Left kidney (tissue), 2 donors: ENCODE measurements around the gene SMIM36. TPM values are rescaled to one million over a fixed set of nuclear protein-coding genes. Genes with fewer than 3 reads are reported as not detected.
A peak's percentile ranks its signal among the peaks of the same experiment; 100 is the strongest.
"Not testable (repeated sequence)": the region's sequence is repeated elsewhere in the genome, so short reads cannot be mapped to it uniquely, and the experiment has no call there.

Experiments used
- DNase-seq: peaks from one replicate; pipeline ENCODE4 v3.0.0-alpha.2; 2013
- polyA plus RNA-seq: library from polyadenylated mRNA; unstranded; fragments of 120-200 nt; gene quantifications from one replicate; pipeline ENCODE4 v1.2.1, GENCODE V29; 2013; ENCODE audit not compliant: insufficient read length

Gene SMIM36
- polyA plus RNA-seq, 1 donor, result 0.05 TPM

DNA sequence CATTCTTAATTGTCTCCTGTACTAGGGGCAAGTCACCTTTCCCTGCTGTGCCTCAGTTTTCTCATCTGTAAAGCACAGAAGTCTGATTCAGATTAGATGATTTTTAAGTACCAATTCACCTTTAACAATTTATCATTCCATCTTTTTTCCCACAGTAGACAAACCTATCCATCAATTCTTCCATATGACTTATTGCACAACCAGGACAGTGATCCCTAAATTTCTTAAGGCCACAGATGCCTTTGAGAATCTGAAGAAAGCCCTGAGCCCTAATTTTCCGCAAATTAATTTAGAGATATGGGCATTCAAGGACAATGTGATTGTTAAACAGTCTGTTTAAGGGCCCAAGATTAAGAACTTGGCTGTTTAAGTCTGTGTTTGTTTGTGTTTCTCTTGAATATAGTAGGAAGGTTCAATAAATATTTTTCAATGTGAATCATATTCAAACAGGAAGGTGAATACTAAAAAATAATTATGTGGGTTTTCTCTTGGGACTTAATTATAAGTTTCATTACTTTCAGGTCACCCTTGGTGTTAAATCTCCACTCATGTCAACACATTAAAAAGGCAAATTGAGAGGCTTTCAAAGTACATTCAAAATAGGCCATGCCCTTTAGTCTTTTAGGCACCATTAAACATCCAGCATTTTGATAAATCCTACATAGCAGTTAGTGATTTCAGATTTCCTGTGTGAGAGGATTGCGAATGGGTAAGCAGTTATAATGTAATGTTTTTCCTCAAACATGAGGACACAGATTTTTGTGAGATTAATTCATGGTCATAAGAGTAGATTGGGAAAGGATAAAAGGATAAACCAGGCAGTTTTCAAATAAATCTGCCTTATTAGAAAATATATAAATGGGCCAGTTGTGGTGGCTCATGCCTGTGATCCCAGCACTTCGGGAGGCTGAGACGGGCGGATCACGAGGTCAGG lies 54.7 kb downstream of the SMIM36 start:
- no peak for DNase-seq

GRCh38 chr17:55454906-55455474 lies 56.3 kb downstream of the SMIM36 start:
- no peak for DNase-seq

DNA sequence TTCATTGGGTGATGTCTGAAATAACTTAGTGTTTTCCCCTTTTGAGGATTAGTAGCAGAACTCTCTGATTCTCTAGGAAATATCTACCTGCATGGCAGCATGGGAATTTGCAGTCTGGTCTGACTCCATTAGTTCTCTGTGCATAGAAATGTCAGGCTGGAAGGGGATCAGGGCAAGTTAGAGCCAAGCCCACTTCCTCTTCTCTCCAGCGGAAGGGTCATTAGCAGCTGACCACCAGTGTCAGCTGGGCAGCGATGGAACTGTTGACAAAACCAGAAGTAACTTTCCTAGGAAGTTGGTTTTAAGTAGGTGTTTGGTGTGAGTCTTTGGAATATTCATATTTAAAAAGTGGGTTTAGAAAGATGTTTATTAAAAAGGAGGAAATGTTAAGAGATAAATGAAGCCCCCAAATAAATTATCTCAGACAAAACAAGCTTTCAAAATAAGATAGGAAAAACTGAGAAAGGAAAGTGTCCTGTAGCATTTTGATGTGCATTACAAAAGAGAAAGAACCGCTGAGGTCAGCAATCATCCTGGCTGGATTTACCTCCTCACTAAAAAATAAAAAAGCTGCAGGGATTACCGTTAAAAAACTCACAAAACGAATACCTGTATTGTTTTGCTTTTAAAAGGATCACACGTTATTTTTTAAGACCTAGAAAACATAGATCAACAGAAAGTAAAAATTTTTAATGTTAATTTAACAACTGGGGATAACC lies 57.3 kb downstream of the SMIM36 start:
- no peak for DNase-seq

DNA sequence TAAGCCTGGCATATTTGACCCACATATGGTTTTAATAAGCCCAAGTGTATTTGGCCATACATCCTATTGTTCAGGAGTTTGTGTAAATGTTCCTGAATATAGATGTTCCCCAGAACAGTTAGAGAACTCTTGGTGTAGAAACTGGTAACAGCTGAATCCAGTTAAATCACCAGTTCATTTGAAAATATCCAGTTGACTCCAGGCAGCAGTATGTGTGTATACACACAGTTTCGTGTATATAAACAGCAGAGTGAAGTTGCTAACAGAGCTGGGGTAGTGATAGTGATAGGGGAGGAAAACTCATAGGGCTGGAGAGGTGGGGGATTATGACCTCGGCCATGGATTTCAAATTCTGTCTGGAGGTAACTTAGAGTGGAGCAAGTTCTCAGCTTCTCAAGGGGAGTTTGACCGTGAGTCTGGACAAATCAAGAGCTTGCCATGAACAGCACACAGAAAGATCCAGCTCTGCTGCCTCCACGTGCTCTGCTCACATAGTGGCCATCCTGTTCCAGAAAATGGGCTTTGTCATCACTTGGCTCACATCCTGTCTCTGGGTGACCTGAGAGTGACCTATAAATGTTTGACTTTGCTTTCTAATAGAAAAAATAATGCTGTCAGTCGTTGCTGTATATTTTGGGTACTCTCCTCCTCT lies 59.0 kb downstream of the SMIM36 start:
- no peak for DNase-seq

DNA sequence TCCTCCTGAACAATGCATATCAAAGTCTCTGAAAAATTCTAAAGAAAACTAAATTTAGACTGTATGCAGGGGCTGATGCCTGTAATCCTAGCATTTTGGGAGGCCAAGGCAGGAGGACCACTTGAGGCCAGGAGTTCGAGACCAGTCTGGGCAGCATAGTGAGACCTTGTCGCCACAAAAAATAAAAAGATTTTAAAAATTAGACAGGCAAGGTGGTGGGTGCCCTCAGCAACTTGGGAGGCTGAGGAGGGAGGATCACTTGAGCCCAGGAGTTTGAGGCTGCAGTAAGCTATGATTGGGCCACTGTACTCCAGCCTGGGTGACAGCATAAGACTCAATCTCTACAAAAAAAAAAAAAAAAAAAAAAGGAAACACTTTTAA lies 59.5 kb downstream of the SMIM36 start:
- no peak for DNase-seq

- peak; percentile 57 for DNase-seq
Observed at GRCh38 chr17:55451203-55451641, 60.0 kb downstream of the SMIM36 start.

DNA sequence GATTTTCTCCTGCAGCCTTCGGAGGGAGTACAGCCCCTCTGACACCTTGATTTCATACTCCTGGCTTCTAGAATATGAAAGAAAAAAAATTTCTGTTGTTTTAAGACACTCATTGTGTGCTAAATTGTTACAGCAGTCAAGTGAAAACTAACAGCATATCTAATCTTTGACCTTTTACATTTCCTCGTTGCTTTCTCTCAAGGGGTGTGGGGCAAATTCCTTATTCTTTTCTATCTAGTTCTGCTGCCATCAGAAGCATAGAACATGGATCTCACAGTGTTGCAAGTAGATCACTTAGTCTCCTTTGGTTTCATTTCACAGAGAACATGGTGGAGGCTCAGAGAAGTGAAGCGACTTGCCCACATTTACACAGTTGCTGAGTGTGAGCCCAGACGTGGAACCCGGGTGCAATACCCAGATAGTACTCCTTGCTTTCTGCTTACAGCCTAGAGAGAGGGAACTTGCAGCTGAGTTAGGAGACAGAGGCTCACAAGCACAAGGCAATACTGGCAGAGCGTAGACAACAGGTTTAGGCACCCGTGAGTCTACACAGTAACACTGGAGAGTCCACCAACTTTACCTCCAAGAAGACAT lies 60.9 kb downstream of the SMIM36 start:
- no peak for DNase-seq

DNA sequence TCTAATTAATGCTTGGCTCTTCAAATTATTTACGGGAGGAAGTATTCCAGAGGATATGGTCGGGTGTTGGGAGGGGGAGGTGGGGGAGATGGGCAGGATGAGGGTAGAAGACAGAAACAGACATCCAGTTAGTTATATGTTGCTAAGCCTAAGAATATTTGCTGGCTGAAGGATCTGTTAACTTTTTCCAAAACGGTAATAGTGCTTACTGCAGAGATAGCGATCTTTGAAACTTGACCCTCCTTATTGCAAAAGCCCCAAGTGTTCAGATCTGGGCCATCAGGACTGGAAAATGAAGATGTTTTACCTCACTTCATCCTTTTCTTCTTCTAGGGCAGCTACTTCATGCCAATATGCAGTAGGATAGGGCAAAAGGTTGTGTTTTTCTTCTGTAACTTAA lies 62.6 kb downstream of the SMIM36 start:
- DNase-seq, result no peak

GRCh38 chr17:55446581-55447205 lies 64.6 kb downstream of the SMIM36 start:
- DNase-seq, result no peak

DNA sequence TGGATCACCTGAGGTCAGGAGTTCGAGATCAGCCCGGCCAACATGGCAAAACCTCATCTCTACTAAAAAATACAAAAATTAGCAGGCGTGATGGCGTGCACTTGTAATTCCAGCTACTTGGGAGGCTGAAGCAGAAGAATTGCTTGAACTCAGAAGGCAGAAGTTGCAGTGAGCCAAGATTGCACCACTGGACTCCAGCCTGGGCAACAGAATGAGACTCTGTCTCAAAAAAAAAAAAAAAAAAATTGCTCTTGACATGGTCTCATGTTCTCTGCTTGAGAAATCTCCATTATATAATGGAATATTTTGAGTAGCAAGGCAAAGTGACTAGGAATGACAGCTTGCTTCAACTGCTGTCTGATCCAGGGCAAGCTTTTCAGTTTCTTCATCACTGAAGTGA lies 65.2 kb downstream of the SMIM36 start:
- DNase-seq, result not testable (repeated sequence)

DNA sequence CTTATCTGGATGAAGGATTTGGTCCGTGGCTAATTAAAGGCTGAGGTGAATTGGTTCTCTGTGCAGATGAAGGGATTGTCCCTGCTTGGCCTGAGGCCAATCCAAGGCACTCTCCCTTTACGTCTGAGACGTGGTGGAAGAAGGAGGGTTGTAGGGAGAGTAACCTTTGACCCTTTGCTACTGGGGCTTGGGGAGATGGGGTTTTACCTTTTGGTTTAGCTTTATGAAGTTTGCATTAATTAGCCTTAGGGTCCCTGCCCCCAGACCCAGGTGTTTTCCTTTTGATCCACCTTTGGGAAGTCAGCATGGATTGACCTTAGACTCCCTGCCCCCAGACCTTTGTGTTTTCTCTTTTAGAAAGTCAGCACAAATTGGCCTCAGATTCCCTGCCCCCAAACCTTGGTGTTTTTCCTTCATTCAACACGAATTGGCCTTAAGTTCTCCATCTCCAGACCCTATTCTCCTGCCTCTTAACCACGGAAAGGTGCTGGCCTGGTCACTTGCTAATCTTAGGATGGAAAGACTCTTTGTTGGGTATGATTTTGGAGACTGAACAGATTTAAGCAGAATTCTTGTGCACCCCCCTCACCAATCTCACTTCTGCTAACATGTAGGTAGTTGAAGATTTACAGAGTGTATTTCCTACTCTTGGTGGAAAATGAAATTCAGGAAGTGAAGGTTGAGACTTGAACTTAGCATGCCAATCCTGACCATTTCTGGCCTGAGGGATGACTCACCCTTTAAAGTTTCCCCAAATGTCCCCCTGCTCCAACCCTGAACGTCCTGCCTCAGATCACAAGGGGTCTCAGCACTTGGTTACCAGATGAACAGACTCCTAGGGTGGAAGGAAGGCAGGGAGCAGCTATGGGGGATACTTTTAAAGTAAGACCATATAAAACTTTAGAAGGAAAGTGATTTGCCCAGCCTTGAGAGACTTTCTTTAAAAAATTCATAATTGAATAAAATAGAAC lies 66.5 kb downstream of the SMIM36 start:
- no peak for DNase-seq

DNA sequence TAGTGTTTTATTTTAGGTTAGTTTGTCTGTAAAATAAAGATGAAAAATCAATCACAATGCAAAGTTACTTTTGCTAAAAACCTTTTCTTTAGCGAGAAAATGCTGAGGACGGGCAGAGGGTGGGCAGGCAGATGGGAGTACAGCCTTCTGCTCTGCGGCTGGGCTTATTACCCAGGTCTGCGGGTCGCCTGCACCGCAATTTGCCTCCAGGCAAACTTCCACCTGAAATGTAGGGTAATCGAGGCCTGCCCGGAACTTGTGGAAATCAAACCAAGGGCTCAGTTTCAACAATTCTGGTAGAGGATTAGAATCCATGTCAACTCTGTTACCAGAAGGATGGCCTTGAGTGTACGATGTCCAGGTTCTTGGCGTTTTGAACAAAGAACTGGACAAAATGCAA lies 67.3 kb downstream of the SMIM36 start:
- DNase-seq, result no peak

DNA sequence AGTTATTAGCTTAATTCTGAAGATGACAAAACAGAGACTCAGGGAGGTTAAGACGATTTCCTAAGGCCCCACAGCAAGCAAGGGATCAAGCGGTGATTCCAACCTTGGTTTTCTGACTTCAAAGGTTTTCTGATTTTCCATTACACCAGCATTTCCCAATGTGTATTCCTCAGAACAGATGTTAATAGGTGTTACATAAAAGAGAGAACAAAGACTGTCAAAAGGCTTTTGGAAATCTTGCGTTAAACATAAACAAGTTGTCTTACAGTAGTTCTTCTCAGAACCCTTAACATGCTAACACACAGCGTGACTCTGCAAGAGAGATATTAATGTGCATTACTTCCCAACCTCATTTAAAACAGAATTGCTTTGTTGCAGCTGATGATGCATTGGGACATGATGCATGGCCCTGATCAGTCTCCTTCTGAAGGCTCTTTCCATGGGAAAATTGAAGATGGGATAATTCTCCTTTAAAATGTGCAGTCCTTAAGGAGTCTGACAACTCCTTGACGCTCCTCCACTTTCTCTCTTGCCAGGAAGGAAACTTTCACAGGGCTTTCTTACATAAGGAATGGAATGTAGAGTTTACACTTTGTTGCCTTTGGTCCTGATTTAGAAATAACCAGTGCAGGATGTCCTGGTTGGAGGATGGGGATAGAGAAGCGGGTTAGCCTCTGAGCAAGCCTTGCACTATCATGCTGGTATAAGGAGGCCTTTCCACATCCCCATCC lies 68.1 kb downstream of the SMIM36 start:
- DNase-seq, result no peak

DNA sequence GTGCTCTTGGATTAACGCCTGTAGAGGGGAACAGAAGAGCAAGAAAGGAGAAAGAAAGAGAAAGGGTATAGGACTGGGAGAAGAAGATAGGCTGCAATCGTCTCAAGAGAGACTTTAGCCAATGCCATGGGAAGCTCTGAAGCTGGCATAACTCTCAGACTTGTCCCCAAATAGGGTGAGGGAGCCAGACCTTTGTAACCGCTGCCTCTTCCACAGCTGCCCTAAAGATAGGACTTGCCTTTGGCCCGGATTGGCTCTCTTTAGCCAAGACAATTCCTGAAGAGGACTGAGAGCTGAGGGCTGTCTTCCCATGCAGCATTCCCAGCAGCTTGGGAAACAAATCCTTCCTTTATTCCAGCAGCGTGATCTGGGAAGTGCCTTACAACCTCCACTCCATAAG lies 68.8 kb downstream of the SMIM36 start:
- no peak for DNase-seq

- DNase-seq, result no peak
Observed at GRCh38 chr17:55441544-55441943, 69.7 kb downstream of the SMIM36 start.

- no peak for DNase-seq
Observed at GRCh38 chr17:55440391-55440790, 70.9 kb downstream of the SMIM36 start.

DNA sequence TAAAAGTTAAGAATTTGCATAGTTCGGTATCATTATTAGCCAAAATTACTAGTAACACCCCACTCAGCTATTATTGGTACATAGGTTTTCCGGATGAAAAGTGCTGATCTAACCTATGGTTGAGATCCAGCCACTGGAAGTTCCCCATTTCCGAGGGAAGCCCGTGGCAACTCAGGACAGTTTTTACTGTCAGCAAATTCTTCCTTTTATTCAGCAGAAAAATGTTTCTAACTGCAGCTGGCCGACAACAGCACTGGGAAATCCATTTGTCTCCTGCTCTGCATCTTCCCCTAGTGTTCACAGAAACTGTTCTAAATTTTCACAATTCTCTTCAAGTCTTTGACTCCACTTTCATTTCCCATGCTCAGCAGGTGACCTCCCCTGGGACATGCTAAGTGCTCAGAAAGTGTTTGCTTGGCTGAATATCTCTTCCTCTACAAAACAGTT lies 74.1 kb downstream of the SMIM36 start:
- DNase-seq, result no peak

- DNase-seq, result no peak
Observed at GRCh38 chr17:55436224-55437158, 74.8 kb downstream of the SMIM36 start.
